Measurements from ENCODE around the gene SPDYE6. TPM values are rescaled to one million over a fixed set of nuclear protein-coding genes. Genes with fewer than 3 reads are reported as not detected.

The SPDYE6 gene
- total RNA-seq, 1 donor from 2014 or later = not detected

GRCh38 chr7:102395873-102396709 lies 39.8 kb upstream of the SPDYE6 start, which contains the start of gene PRKRIP1:
PRKRIP1 (plus strand) TSS chr7:102396363; CDS start chr7:102396412, 49 bp downstream.
- Mint-ChIP-seq H3K4me3 (peak within 1 kb of the TSS; percentile 96), H3K27me3 (ENCODE audit: low read depth) (no peaks in the 10 kb centered on the region), H3K9me3 (no peaks in the 10 kb centered on the region), H3K36me3 (peaks cover 16% of the 10 kb centered on the region), H3K4me1 (peaks cover 13% of the 10 kb centered on the region), H3K27ac (peak within 1 kb of the TSS; percentile 99)
- TF ChIP-seq CTCF (IDR thresholded peaks at IDR 0.05; ENCODE audit: unreplicated experiment) = no peak
- peak; percentile 70 to 77 for DNase-seq (ENCODE audit: low spot score in 2 of 2, unreplicated experiment in 2 of 2)

- H3K4me3 Mint-ChIP-seq = peak overlapping the region; percentile 96
- H3K4me1 Mint-ChIP-seq = peaks cover 13% of the 10 kb centered on the region
- H3K27ac Mint-ChIP-seq = peak overlapping the region; percentile 99
- no peaks in the 10 kb centered on the region for H3K9me3 Mint-ChIP-seq
- H3K36me3 Mint-ChIP-seq = peaks cover 12% of the 10 kb centered on the region
- TF ChIP-seq CTCF (IDR thresholded peaks at IDR 0.05; ENCODE audit: unreplicated experiment) = no peak
- no peak for DNase-seq (ENCODE audit: low spot score in 2 of 2, unreplicated experiment in 2 of 2)
- no peaks in the 10 kb centered on the region for H3K27me3 Mint-ChIP-seq (ENCODE audit: low read depth)
These were observed 39.3 kb upstream of the SPDYE6 start for GRCh38 chr7:102395592-102395872.

GRCh38 chr7:102393467-102393866 lies 37.2 kb upstream of the SPDYE6 start:
- no peak for DNase-seq (ENCODE audit: low spot score in 2 of 2, unreplicated experiment in 2 of 2)
- Mint-ChIP-seq H3K4me3 (no peak overlapping the region), H3K36me3 (peaks cover 9% of the 10 kb centered on the region), H3K27ac (peak overlapping the region; percentile 50), H3K9me3 (no peaks in the 10 kb centered on the region), H3K4me1 (peaks cover 13% of the 10 kb centered on the region), H3K27me3 (ENCODE audit: low read depth) (no peaks in the 10 kb centered on the region)
- no peak for TF ChIP-seq CTCF (IDR thresholded peaks at IDR 0.05; ENCODE audit: unreplicated experiment)

GRCh38 chr7:102392330-102392729 lies 36.1 kb upstream of the SPDYE6 start:
- TF ChIP-seq CTCF (IDR thresholded peaks at IDR 0.05; ENCODE audit: unreplicated experiment) = no peak
- no peaks in the 10 kb centered on the region for H3K27me3 Mint-ChIP-seq (ENCODE audit: low read depth)
- H3K4me1 Mint-ChIP-seq = peaks cover 7% of the 10 kb centered on the region
- H3K4me3 Mint-ChIP-seq = no peak overlapping the region
- H3K9me3 Mint-ChIP-seq = no peaks in the 10 kb centered on the region
- H3K27ac Mint-ChIP-seq = no peak overlapping the region
- no peak for DNase-seq (ENCODE audit: low spot score in 2 of 2, unreplicated experiment in 2 of 2)
- peaks cover 9% of the 10 kb centered on the region for H3K36me3 Mint-ChIP-seq

- no peaks in the 10 kb centered on the region for H3K27me3 Mint-ChIP-seq (ENCODE audit: low read depth)
- H3K4me1 Mint-ChIP-seq = peaks cover 2% of the 10 kb centered on the region
- H3K9me3 Mint-ChIP-seq = no peaks in the 10 kb centered on the region
- peak; percentile 84 for TF ChIP-seq CTCF (IDR thresholded peaks at IDR 0.05; ENCODE audit: unreplicated experiment)
- peak; percentile 64 to 85 for DNase-seq (ENCODE audit: low spot score in 2 of 2, unreplicated experiment in 2 of 2)
- no peak overlapping the region for H3K4me3 Mint-ChIP-seq
- no peak overlapping the region for H3K27ac Mint-ChIP-seq
- H3K36me3 Mint-ChIP-seq = peaks cover 17% of the 10 kb centered on the region
These were observed 34.6 kb upstream of the SPDYE6 start for GRCh38 chr7:102390697-102391484.

All from mesothelial cell of epicardium (in vitro differentiated cells).